ENCODE measurements around the gene IL17F.
A peak's percentile ranks its signal among the peaks of the same experiment; 100 is the strongest.

IL17F gene

DNA sequence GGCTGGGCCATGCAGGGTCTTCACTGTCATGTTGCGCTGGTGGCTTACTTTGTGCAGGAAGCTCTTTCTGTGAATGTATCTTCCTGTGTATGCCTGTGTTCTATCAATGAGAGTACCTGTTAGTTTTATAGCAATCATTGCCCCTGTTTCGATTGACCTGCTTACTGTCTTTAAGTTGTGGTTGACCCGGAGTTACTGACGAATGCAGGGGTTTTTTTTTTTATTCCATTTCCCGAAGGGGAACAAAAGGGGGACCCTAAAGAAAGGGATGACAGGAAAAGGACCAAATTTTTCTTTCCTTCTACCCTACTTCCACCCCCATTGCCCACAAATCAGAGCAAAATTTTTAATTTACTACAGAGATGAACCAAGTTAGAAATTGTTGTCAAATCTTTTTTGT lies at the start of gene IL17F:
Gene IL17F (minus strand): TSS at position 101 of the 400 bp plus-strand sequence. CDS start 71 bp downstream, at position 30.
- no peak for FAIRE-seq

DNA sequence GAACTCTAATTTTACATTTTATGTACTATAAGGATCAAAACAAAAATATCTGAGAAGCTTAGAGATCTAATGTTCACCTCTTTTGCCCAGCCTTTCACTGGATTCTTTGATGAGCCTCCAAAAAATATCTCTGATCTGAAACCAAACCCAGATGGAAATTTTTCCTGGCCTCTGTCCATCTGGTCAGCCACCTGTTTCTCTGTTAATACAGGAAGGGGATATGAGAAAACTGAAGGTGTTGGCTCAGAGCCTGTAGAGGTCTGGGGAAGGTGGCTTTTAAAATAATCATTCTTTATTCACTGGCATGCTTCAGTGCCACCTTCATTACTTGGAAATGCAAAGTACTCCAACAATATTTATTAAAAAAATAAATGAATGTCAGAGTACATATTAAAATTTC lies 48.8 kb upstream of the IL17F start:
- DNase-seq (ENCODE audit: insufficient read length, low spot score) (no peak), FAIRE-seq (no peak)

More for the DNA sequence above, at the start of gene IL17F:
- DNase-seq (ENCODE audit: insufficient read length, low spot score) = no peak

DNA sequence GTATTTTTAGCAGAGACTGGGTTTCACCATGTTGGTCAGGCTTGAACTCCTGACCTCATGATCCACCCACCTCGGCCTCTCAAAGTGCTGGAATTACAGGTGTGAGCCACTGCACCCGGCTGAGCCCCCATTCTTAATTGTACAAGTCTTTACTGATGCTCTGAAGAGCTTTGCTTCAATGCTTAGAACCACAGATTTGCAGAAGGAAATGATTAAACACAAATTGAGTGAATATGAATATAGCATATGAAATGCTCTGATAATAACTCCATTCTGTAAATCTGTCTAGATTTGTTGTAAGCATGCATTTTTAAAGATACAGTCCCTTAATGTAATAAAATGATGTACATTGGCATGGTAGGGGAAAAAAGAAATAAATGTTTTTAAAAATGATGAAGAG lies 44.5 kb upstream of the IL17F start:
- DNase-seq (ENCODE audit: insufficient read length, low spot score) (no peak), FAIRE-seq (no peak)

GRCh38 chr6:52288216-52288615 lies 43.9 kb upstream of the IL17F start:
- FAIRE-seq (no peak), DNase-seq (ENCODE audit: insufficient read length, low spot score) (no peak)

DNA sequence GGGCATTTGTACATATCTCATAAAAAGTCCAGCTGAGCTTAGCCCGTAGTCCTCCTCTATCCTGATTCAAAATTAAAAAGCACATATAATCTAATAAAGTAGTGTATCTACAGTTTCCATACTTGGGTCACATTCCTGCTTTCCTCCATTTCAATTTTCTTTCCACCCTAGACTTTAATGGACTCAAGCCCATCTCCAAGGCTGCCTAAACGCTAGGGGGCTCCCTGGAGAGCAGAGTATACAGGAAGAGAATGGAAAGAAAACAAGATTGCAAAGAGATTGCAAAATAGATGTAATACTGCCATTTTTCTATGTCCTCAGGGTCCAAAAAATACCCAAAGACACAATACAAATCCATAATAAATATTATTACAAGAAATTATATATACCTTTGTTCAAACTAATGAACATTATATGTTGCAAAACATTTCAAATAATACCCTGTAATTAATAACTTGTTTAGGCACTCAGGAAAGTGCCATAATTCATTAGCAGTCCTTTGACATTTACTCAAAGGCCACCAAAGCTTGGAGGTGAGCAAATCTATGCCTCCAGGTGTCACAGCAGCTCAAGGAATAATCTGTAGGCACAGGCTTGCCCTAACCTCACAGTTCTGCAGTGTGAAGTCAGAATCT lies 42.6 kb upstream of the IL17F start:
- no peak for DNase-seq (ENCODE audit: insufficient read length, low spot score)
- peak; percentile 88 for FAIRE-seq

GRCh38 chr6:52285177-52286068 lies 41.1 kb upstream of the IL17F start:
- DNase-seq (ENCODE audit: insufficient read length, low spot score) (no peak), FAIRE-seq (no peak)

GRCh38 chr6:52284460-52285176 lies 40.3 kb upstream of the IL17F start, which contains the start of gene MCM3:
TSS of gene MCM3 (minus strand) at chr6:52284742. CDS start at chr6:52284674, 68 bp downstream.
- peak; percentile 82 for DNase-seq (ENCODE audit: insufficient read length, low spot score)
- peak; percentile 99 for FAIRE-seq

GRCh38 chr6:52284131-52284459 lies 39.8 kb upstream of the IL17F start:
- FAIRE-seq (no peak), DNase-seq (ENCODE audit: insufficient read length, low spot score) (no peak)

DNA sequence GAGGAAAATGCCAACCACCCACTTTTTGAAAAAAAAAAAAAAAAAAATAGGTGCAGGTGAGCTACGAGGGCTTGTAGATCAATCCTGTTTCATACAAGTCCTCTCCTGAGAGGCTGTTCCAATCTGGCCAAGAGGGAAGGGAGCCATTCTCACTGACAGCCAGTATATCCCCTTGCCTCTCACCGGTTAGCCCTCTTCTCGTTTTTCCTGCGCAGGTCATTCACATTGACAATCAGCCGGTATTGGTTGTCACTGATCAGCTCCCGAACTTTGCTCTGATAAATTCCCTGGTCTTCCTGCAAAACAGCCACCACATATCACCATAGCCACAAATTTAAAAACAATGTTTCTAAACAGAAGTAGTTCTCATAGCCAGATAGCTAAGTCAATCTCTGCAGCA lies 38.8 kb upstream of the IL17F start:
- DNase-seq (ENCODE audit: insufficient read length, low spot score) = no peak
- FAIRE-seq = peak; percentile 8

DNA sequence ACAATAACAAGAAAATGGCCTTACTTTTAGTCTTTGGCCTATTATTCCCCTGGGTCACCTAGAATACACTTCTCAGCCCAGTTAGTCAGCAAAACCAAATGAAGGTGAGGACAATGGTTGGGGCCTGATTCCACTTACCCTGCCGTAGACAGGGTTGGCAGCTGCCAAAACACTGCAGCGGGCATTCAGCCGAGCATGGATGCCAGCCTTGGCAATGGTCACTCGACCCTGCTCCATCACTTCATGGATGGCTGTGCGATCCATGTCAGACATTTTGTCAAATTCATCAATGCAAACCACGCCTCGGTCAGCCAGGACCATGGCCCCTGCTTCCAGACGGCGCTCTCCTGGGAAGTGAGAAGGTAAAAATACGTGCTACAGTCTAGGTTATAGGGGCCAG lies 31.8 kb upstream of the IL17F start:
- DNase-seq (ENCODE audit: insufficient read length, low spot score) (no peak), FAIRE-seq (no peak)

GRCh38 chr6:52271852-52272460 lies 27.7 kb upstream of the IL17F start:
- DNase-seq (ENCODE audit: insufficient read length, low spot score) (no peak), FAIRE-seq (no peak)

GRCh38 chr6:52263709-52264540 lies 19.6 kb upstream of the IL17F start:
- peak; percentile 94 for FAIRE-seq
- peak; percentile 53 for DNase-seq (ENCODE audit: insufficient read length, low spot score)

DNA sequence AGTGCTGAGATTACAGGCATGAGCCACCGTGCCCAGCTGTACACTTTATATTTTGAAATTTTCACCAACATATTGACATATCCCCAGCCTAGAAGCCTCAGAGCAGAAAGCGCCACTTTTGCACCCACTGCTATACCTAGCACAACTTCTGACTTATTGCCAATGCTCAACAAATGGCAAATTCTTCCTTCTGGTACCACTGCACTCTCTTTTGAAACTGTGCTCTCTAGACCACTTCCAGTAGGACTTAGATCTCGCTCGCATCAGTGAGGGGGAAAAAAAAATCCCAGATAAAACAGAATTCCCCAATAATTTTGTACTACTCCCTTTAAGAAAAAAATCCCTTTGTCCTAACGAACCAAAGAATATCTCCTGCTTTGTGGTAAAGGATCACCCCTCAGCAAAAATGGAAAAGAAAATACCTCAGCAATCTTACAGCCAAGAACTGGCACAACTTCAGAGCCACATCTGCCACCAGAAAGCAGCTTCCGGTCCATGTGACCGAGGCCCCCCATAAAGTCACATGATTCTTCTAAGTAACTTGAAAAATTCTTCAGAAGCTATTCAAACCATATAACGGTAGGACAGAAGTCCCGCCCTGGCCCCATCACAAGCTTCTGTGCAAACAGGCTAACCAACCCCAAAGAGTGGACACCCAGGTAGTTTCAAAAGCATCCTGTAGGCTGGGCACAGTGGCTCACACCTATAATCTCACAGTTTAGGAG lies 18.5 kb upstream of the IL17F start:
- FAIRE-seq (no peak), DNase-seq (ENCODE audit: insufficient read length, low spot score) (no peak)

- DNase-seq (ENCODE audit: insufficient read length, low spot score) (no peak), FAIRE-seq (no peak)
Measured at GRCh38 chr6:52261229-52261628, 16.9 kb upstream of the IL17F start.

- FAIRE-seq (no peak), DNase-seq (ENCODE audit: insufficient read length, low spot score) (no peak)
Measured at GRCh38 chr6:52260634-52261033, 16.3 kb upstream of the IL17F start.

DNA sequence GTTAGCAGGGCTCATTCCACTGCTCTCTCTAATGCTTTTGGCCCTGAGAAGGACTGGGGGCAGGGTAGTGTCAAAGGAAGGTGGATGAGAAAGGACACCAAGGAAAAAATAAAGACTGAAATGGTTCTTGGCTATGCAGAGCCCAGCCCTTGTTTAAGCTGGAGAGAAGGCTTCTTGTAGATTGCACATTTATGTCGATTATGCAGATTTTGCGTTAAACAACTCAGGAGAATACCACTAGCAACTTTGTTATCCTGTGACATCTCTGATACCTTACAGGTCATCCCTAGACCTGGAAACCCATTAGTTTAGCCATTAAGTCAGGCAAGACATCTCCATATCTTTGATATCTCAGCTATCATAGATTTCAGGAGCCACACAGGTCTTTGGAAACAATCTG lies 11.1 kb upstream of the IL17F start:
- no peak for FAIRE-seq
- no peak for DNase-seq (ENCODE audit: insufficient read length, low spot score)

DNA sequence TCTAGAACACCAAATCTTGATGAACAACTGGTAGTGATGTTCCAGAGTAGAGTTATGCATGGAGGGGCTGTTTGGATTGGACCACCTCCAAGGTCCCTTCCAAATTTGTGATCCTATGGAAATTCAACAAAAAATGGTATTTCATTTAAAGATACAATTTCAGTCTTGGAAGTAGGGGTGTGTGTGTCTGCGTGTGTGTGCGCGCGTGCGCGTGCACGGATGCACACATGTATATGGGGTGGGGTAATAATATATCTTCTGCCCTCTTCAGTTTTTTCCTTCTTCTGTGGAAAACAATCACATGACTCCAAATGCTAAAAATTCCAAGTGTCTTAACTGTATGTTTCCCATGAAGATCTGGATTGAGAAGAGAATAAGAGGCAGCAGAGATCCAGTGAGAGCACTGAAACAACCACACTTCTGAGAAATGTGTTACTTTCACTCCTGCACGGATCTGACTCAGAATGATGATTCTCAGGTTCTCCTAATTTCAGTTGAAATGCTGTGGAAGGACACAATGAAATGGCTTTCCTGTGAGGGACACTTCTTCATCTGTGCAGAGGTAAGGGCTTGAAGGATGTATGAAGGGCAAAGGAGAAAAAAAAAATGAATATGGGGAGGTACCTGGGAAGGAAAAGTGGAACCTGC lies 10.6 kb upstream of the IL17F start:
- FAIRE-seq (no peak), DNase-seq (ENCODE audit: insufficient read length, low spot score) (no peak)

GRCh38 chr6:52253494-52253893 lies 9.2 kb upstream of the IL17F start:
- FAIRE-seq (no peak), DNase-seq (ENCODE audit: insufficient read length, low spot score) (no peak)

DNA sequence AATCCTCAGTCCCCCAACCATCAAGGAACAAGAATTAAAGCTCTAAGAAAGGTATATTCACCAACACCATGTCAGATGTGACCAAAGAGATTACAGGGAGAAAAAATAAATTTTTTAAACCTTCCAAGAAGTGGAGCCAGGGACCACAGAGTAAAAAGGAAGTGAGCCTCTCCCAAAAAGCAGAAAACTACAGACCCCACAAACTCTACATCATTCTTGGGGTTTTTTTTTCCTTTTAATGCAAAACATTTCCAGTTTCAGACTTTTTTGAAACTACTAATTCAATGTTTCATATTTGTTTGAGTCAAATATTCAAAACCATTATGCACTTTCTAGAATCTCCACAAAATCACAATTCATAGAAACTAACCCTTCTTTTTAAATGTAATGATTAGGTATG lies 6.8 kb upstream of the IL17F start:
- DNase-seq (ENCODE audit: insufficient read length, low spot score) (no peak), FAIRE-seq (no peak)
